CD4-positive, alpha-beta T cell treated with Interleukin-21 for 1 hour (primary cell): ENCODE results near the gene MRGPRX2.

Source experiments
- DNase-seq: peaks from one replicate; pipeline ENCODE4 v3.0.0-alpha.2; 2020

MRGPRX2 gene

GRCh38 chr11:19073454-19074415, 13.2 kb upstream of the MRGPRX2 start:
- DNase-seq = no peak

- no peak for DNase-seq
These were observed 11.9 kb upstream of the MRGPRX2 start for GRCh38 chr11:19072464-19072863.

GRCh38 chr11:19071255-19071654, 10.7 kb upstream of the MRGPRX2 start:
- DNase-seq = peak; percentile 67

- no peak for DNase-seq
These were observed 684 bp downstream of the MRGPRX2 start for GRCh38 chr11:19059833-19060232.

GRCh38 chr11:19055905-19056304, 4.6 kb downstream of the MRGPRX2 start:
- no peak for DNase-seq

GRCh38 chr11:19055016-19055415, 5.5 kb downstream of the MRGPRX2 start:
- DNase-seq = no peak

GRCh38 chr11:19053909-19054308, 6.6 kb downstream of the MRGPRX2 start:
- no peak for DNase-seq

GRCh38 chr11:19050281-19050680, 10.2 kb downstream of the MRGPRX2 start:
- no peak for DNase-seq

GRCh38 chr11:19049351-19049750, 11.2 kb downstream of the MRGPRX2 start:
- DNase-seq = no peak

- DNase-seq = no peak
These were observed 20.5 kb downstream of the MRGPRX2 start for GRCh38 chr11:19040051-19040450.

GRCh38 chr11:19039409-19039808, 21.1 kb downstream of the MRGPRX2 start:
- no peak for DNase-seq

- no peak for DNase-seq
These were observed 27.5 kb downstream of the MRGPRX2 start for GRCh38 chr11:19032990-19033389.

- no peak for DNase-seq
These were observed 32.5 kb downstream of the MRGPRX2 start for GRCh38 chr11:19027829-19028595.

- DNase-seq = no peak
These were observed 33.7 kb downstream of the MRGPRX2 start for GRCh38 chr11:19026862-19027261.

GRCh38 chr11:19025481-19026406, 34.8 kb downstream of the MRGPRX2 start:
- no peak for DNase-seq

GRCh38 chr11:19020831-19021230, 39.7 kb downstream of the MRGPRX2 start:
- DNase-seq = no peak

GRCh38 chr11:19018901-19019300, 41.6 kb downstream of the MRGPRX2 start:
- DNase-seq = no peak

GRCh38 chr11:19013181-19013857, 47.2 kb downstream of the MRGPRX2 start:
- no peak for DNase-seq

GRCh38 chr11:19012636-19013035, 47.9 kb downstream of the MRGPRX2 start:
- no peak for DNase-seq
